H9 (cell line): ENCODE data around the gene RCAN1. TPM values are rescaled to one million over a fixed set of nuclear protein-coding genes. Genes with fewer than 3 reads are reported as not detected.

ENCODE experiments used
- DNase-seq: peaks from one replicate; pipeline ENCODE4 v3.0.0-alpha.2; 2017
- H2AFZ ChIP-seq: one replicate; pipeline ENCODE4 v1.6.1; 2013; ENCODE audit warnings: mild to moderate bottlenecking, low read length, control low read depth, moderate library complexity
- H2AK5ac ChIP-seq: 2 replicates; pipeline ENCODE4 v1.6.1; 2013; ENCODE audit warnings: low read length, control low read depth, mixed read lengths; ENCODE audit not compliant: insufficient read length
- H2BK120ac ChIP-seq: one replicate; pipeline ENCODE4 v1.6.1; 2013; ENCODE audit warnings: low read depth, mild to moderate bottlenecking, low read length, control low read depth, inconsistent platforms; ENCODE audit not compliant: poor library complexity, severe bottlenecking
- H2BK12ac ChIP-seq: 2 replicates; pipeline ENCODE4 v1.6.1; 2013; ENCODE audit warnings: low read length, control low read depth, mixed read lengths, low read depth; ENCODE audit not compliant: insufficient read length
- H2BK15ac ChIP-seq: 2 replicates; pipeline ENCODE4 v1.6.1; 2013; ENCODE audit warnings: low read depth, low read length, control low read depth
- H2BK20ac ChIP-seq: one replicate; pipeline ENCODE4 v1.6.1; 2013; ENCODE audit warnings: low read depth, mild to moderate bottlenecking, low read length, control low read depth, inconsistent platforms; ENCODE audit not compliant: poor library complexity, severe bottlenecking
- H2BK5ac ChIP-seq: 2 replicates; pipeline ENCODE4 v1.6.1; 2013; ENCODE audit warnings: low read length, control low read depth, mixed read lengths; ENCODE audit not compliant: insufficient read length
- H3K14ac ChIP-seq: 2 replicates; pipeline ENCODE4 v1.6.1; 2013; ENCODE audit warnings: low read length, control low read depth; ENCODE audit not compliant: insufficient read depth
- H3K18ac ChIP-seq: 2 replicates; pipeline ENCODE4 v1.6.1; 2013; ENCODE audit warnings: low read depth, mild to moderate bottlenecking, mixed read lengths, low read length, control low read depth; ENCODE audit not compliant: insufficient read length
- H3K23ac ChIP-seq: 2 replicates; pipeline ENCODE4 v1.6.1; 2013; ENCODE audit warnings: low read length, control low read depth, mixed read lengths, low read depth; ENCODE audit not compliant: insufficient read length
- H3K23me2 ChIP-seq: 2 replicates; pipeline ENCODE4 v1.6.1; 2013; ENCODE audit warnings: low read depth, mild to moderate bottlenecking, mixed read lengths, low read length, control low read depth; ENCODE audit not compliant: insufficient read length, poor library complexity, severe bottlenecking
- H3K27ac ChIP-seq: 2 replicates; pipeline ENCODE4 v1.5.1; 2013; ENCODE audit warnings: low read length, control low read depth, mixed read lengths, low read depth; ENCODE audit not compliant: insufficient read length
- H3K27me3 ChIP-seq: 2 replicates; pipeline ENCODE4 v1.6.1; 2013; ENCODE audit warnings: low read length, control low read depth, inconsistent platforms; ENCODE audit not compliant: insufficient read depth
- H3K4ac ChIP-seq: 2 replicates; pipeline ENCODE4 v1.6.1; 2013; ENCODE audit warnings: low read depth, mild to moderate bottlenecking, control low read depth, inconsistent platforms, low read length, moderate library complexity
- H3K4me1 ChIP-seq: 2 replicates; pipeline ENCODE4 v1.6.1; 2013; ENCODE audit warnings: low read length, control low read depth, inconsistent platforms; ENCODE audit not compliant: insufficient read depth
- H3K4me2 ChIP-seq: 2 replicates; pipeline ENCODE4 v1.6.1; 2013; ENCODE audit warnings: low read length, control low read depth, mixed read lengths; ENCODE audit not compliant: insufficient read length, insufficient read depth
- H3K56ac ChIP-seq: 2 replicates; pipeline ENCODE4 v1.6.1; 2013; ENCODE audit warnings: low read depth, mild to moderate bottlenecking, mixed read lengths, low read length, control low read depth; ENCODE audit not compliant: insufficient read length
- H3K79me1 ChIP-seq: 2 replicates; pipeline ENCODE4 v1.6.1; 2013; ENCODE audit warnings: low read depth, mild to moderate bottlenecking, moderate library complexity, low read length, control low read depth, inconsistent platforms; ENCODE audit not compliant: insufficient read depth, poor library complexity, severe bottlenecking
- H3K79me2 ChIP-seq: 2 replicates; pipeline ENCODE4 v1.6.1; 2013; ENCODE audit warnings: low read length, control low read depth, inconsistent platforms; ENCODE audit not compliant: insufficient read depth
- H3K9ac ChIP-seq: 2 replicates; pipeline ENCODE4 v1.6.1; 2013; ENCODE audit warnings: low read length, control low read depth, mixed read lengths; ENCODE audit not compliant: insufficient read length; ENCODE audit errors: extremely low read depth
- H3K9me3 ChIP-seq: one replicate; pipeline ENCODE4 v1.6.1; 2013; ENCODE audit warnings: low read depth, low read length, inconsistent platforms; ENCODE audit not compliant: control insufficient read depth
- H3T11ph ChIP-seq: one replicate; pipeline ENCODE4 v1.6.1; 2013; ENCODE audit warnings: mild to moderate bottlenecking, low read length, control low read depth, inconsistent platforms
- H4K20me1 ChIP-seq: one replicate; pipeline ENCODE4 v1.6.1; 2013; ENCODE audit not compliant: control insufficient read depth, insufficient read length, insufficient read depth
- H4K5ac ChIP-seq: 2 replicates; pipeline ENCODE4 v1.6.1; 2013; ENCODE audit warnings: low read depth, mild to moderate bottlenecking, mixed read lengths, low read length, control low read depth; ENCODE audit not compliant: insufficient read length
- H4K8ac ChIP-seq: replicated peaks from 2 replicates; pipeline ENCODE4 v1.6.1; 2013; ENCODE audit warnings: low read length, control low read depth, mixed read lengths, low read depth; ENCODE audit not compliant: insufficient read length
- H4K91ac ChIP-seq: 2 replicates; pipeline ENCODE4 v1.6.1; 2013; ENCODE audit warnings: low read depth, mild to moderate bottlenecking, moderate library complexity, mixed read lengths, low read length, control low read depth; ENCODE audit not compliant: insufficient read length
- H3K27ac Mint-ChIP-seq, 3 experiments: 2 replicates in 2 of 3; 3 replicates in 1 of 3; pipeline ENCODE4 v1.8.0; 2020 to 2021; ENCODE audit warnings: mixed read lengths in 3 of 3, mild to moderate bottlenecking in 1 of 3, moderate library complexity in 1 of 3
- H3K27me3 Mint-ChIP-seq: 2 replicates; pipeline ENCODE4 v1.8.0; 2021; ENCODE audit warnings: low read depth, mild to moderate bottlenecking, moderate library complexity, mixed read lengths
- H3K36me3 Mint-ChIP-seq, 3 experiments: 2 replicates in 2 of 3; 3 replicates in 1 of 3; pipeline ENCODE4 v1.8.0; 2020 to 2021; ENCODE audit warnings: low read depth in 3 of 3, mixed read lengths in 3 of 3; ENCODE audit not compliant: insufficient read depth in 1 of 3
- H3K4me1 Mint-ChIP-seq, 2 experiments: 2 replicates each; pipeline ENCODE4 v1.8.0; 2020; ENCODE audit warnings: mixed read lengths in 2 of 2
- H3K4me3 Mint-ChIP-seq, 2 experiments: 2 replicates in 1 of 2; 3 replicates in 1 of 2; pipeline ENCODE4 v1.8.0; 2020 to 2021; ENCODE audit warnings: mild to moderate bottlenecking in 2 of 2, mixed read lengths in 2 of 2, moderate library complexity in 1 of 2
- H3K9me3 Mint-ChIP-seq, 2 experiments: 2 replicates in 1 of 2; 3 replicates in 1 of 2; pipeline ENCODE4 v1.8.0; 2020; ENCODE audit warnings: mild to moderate bottlenecking in 2 of 2, mixed read lengths in 2 of 2, moderate library complexity in 1 of 2
- CTCF ChIP-seq: fragments of 200-600 bp; sonication (generic); conservative IDR thresholded peaks from 3 replicates; pipeline ENCODE4 v1.8.0; 2021; ENCODE audit warnings: antibody characterized with exemption, mild to moderate bottlenecking
- WGBS: extraction: QIAGEN DNeasy Blood & Tissue Kit; methylation state at CpG from one replicate; pipeline ENCODE4 v1.1.7; 2013; ENCODE audit warnings: missing lambda C conversion rate, low lambda C conversion rate, mixed read lengths; ENCODE audit not compliant: insufficient read length; ENCODE audit errors: extremely low coverage; 5-methylcytosine and 5-hydroxymethylcytosine counted together
- total RNA-seq: library from RNA; stranded (reverse); gene quantifications from 2 replicates; pipeline ENCODE4 v1.2.1, GENCODE V29; 2021

Gene RCAN1
- total RNA-seq, 1 experiment from 2014 or later, result 7.0 TPM

GRCh38 chr21:34546542-34546941 lies 68.4 kb downstream of the RCAN1 start:
- no peak overlapping the region for H2BK20ac ChIP-seq
- TF ChIP-seq CTCF, result no peak
- no peak overlapping the region for H4K8ac ChIP-seq
- no peak overlapping the region for H2BK15ac ChIP-seq
- H3K4me1 ChIP-seq, result peaks cover 4% of the 10 kb centered on the region; the same call in 1 of the 2 replicates
- H3K56ac ChIP-seq, result no peak overlapping the region
- no peak overlapping the region for H2AFZ ChIP-seq
- Mint-ChIP-seq H3K4me1 (peaks cover 14 to 17% of the 10 kb centered on the region in 2 experiments), H3K4me3 (no peak overlapping the region), H3K9me3 (peaks cover 9% of the 10 kb centered on the region in 2 experiments), H3K27ac (no peak overlapping the region), H3K36me3 (peaks cover 0 to 4% (median 1%) of the 10 kb centered on the region in 3 experiments; a peak in 1 of 7 replicates), H3K27me3 (peaks cover 7% of the 10 kb centered on the region)
- H3K27ac ChIP-seq, result no peak overlapping the region
- no peaks in the 10 kb centered on the region for H3K27me3 ChIP-seq
- no peak overlapping the region for H3K4ac ChIP-seq
- no CpG with 5 or more reads among the region's 6 CpGs for WGBS
- H4K91ac ChIP-seq, result no peak overlapping the region
- DNase-seq, result no peak
- H2BK12ac ChIP-seq, result no peak overlapping the region
- H3K4me2 ChIP-seq, result no peak overlapping the region
- no peaks in the 10 kb centered on the region for H4K20me1 ChIP-seq
- no peak overlapping the region for H3K9ac ChIP-seq
- no peak overlapping the region for H2BK120ac ChIP-seq
- H4K5ac ChIP-seq, result no peak overlapping the region
- no peak overlapping the region for H3K14ac ChIP-seq
- H3K9me3 ChIP-seq, result no peaks in the 10 kb centered on the region
- H3K23ac ChIP-seq, result no peak overlapping the region
- H3K18ac ChIP-seq, result no peak overlapping the region
- H3K79me2 ChIP-seq, result no peaks in the 10 kb centered on the region
- H3K23me2 ChIP-seq, result no peaks in the 10 kb centered on the region
- H3T11ph ChIP-seq, result no peak overlapping the region
- H3K79me1 ChIP-seq, result no peaks in the 10 kb centered on the region
- H2AK5ac ChIP-seq, result no peak overlapping the region
- no peak overlapping the region for H2BK5ac ChIP-seq
